ENCODE measurements around the gene GHDC. TPM values are rescaled to one million over a fixed set of nuclear protein-coding genes. Genes with fewer than 3 reads are reported as not detected.

Gene GHDC
- total RNA-seq, 2 experiments from 2014 or later = 22.0 to 23.1 TPM

DNA sequence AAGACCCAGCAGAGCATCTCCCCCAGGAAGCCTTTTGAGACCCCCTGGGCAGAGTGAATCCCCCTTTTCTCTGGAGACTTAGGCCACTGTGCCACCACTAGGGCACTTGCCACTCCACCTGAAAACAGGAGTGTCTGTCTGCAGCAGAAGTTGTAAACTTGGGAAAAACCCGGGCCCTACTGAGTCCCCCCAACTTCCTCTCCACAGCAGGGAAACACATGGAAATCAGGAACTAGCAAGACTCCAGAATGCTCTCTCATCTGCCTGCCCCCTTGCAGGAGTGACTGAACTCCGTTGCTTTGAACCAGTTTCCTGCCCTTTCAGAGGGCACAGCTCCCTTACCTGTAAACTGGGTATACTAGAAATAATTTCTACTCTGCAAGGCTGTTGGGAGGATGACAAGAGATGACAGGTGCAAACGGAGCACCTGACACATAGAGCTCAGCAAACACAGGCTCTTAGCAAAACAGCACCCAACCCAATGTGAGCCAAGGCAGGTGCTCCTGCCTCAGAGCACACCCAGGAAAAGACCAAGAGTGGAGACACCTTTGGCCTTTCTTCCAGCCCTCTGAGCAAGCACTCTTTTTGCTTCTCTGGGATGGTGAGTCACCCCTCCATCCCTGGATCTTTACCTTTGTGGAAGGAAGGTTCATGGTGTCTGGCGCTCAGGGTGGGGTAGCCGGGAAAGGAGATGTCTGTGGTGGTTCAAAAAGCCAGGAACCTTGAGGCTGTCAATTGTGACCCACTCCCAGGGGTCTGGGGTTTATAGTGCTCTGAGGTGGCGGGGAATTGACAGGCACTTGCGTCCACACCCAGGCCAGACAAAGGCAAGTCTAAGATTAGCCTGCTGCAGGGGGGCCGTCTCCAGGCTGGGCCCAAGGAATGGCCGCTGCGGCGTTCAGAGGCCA, 9.3 kb downstream of the GHDC start, which contains the start of gene HCRT:
Gene HCRT (minus strand): TSS at position 740 of the 908 bp plus-strand sequence. CDS start 87 bp downstream, at position 653.
- no peaks in the 10 kb centered on the region for H3K9me3 Mint-ChIP-seq
- H3K27me3 Mint-ChIP-seq = peaks cover 26% of the 10 kb centered on the region
- no peak for ATAC-seq (ENCODE audit: low read depth)
- peaks cover 1% of the 10 kb centered on the region for H3K36me3 Mint-ChIP-seq
- POLR2A ChIA-PET = interaction anchor here (0.6 to 6.3 kb wide), 2 partner anchors 9 to 63 kb away, joined by 3 to 27 read pairs; partner anchors contain the start of gene GHDC
- H3K27ac Mint-ChIP-seq = peak within 1 kb of the TSS; percentile 82
- DNase-seq = no peak
- peaks cover 27% of the 10 kb centered on the region for H3K4me1 Mint-ChIP-seq
- peak within 1 kb of the TSS; percentile 88 for H3K4me3 Mint-ChIP-seq

DNA sequence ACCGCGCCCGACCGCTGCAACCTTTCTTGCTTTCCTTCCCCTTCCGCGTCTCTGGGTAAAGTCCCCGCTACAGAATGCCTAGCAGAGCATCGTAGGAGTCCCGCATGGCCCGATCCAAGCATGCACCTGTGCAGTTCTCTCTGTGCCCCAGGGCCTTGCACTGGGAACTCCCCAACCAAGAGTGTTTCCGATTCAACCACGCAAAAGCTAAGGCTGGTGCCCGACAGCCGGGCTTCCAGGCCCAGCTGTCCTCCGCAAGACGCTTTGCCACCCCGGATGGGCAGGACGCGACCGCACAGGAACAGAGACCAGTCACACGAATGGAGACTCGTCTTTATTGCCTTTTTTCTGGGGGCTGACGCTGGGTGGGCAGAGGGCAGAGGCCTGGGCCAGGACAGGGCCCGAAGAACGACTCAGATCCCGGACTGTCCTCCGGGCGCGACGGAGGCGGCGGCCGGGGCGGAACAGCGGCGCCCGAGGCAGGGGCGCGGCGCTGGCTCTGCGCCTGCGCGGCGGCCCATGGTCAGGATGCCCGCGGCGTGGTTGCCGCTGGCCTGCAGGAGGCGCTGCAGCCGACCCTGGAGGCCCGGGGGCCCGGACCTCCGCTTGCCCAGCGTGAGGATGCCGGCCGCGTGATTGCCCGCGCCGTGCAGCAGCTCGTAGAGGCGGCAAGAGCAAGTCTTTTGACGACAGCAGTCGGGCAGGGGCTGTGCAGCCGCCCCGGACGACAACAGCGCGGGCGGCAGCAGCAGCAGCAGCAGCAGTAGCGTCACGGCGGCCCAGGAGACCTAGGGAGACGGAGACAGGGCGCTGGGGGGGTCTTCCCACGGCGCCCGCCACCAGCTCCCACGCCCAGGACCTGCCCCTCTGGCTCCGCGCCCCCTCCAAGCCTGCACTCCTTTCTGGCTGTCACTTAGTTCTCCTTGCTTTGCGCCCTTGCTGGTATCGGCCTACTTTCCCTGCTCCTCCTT, 10.3 kb downstream of the GHDC start:
- peak; percentile 93 for DNase-seq
- ATAC-seq (ENCODE audit: low read depth) = peak; percentile 77
- peaks cover 34% of the 10 kb centered on the region for H3K27me3 Mint-ChIP-seq
- H3K9me3 Mint-ChIP-seq = no peaks in the 10 kb centered on the region
- POLR2A ChIA-PET = interaction anchor here (0.5 to 6.3 kb wide), 3 partner anchors 10 to 160 kb away, joined by 3 to 27 read pairs (median 3); partner anchors contain the start of gene GHDC
- peak overlapping the region; percentile 88 for H3K4me3 Mint-ChIP-seq
- peaks cover 1% of the 10 kb centered on the region for H3K36me3 Mint-ChIP-seq
- H3K27ac Mint-ChIP-seq = peak overlapping the region; percentile 82
- peaks cover 27% of the 10 kb centered on the region for H3K4me1 Mint-ChIP-seq

DNA sequence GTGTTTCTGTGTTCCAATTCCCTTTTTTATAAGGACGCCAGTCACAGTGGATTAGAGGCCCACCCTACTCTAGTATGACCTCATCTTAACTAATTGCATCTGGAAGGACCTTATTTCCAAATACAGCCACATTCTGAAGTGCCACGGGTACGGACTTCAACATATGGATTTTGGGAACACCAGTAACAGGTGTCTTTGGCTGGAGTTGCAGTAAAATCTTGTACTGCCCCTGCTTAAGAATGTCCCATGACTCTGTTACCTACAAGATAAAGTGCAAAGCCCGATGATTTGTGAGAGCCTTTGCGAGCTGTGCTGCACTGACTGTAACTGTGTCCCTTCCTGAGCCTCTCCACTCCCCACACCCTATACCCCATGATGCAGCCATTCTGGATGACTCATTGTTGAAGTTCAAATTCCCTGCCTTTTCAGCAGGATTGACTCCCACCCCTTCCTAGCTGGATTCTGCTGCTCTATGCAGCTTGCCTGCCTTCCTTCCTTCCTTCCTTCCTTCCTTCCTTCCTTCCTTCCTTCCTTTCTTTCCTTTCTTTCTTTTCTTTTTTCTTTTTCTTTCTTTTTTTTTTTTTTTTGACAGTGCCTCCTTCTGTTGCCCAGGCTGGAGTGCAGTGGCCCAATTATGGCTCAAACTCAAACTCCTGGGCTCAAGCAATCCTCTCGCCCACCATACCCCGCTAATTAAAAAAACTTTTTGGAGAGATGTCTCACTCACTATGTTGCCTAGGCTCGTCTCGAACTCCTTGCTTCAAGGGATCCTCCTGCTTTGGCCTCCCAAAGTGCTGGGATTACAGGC, 11.2 kb downstream of the GHDC start:
- POLR2A ChIA-PET = interaction anchor here (6.3 kb wide), 1 partner anchor 11 kb away, joined by 27 read pairs; the partner anchor contains the start of gene GHDC
- Mint-ChIP-seq H3K27ac (peak overlapping the region; percentile 79), H3K4me3 (peak overlapping the region; percentile 88), H3K36me3 (peaks cover 1% of the 10 kb centered on the region), H3K4me1 (peaks cover 24% of the 10 kb centered on the region), H3K27me3 (peaks cover 40% of the 10 kb centered on the region), H3K9me3 (no peaks in the 10 kb centered on the region)
- no peak for DNase-seq
- ATAC-seq (ENCODE audit: low read depth) = no peak

DNA sequence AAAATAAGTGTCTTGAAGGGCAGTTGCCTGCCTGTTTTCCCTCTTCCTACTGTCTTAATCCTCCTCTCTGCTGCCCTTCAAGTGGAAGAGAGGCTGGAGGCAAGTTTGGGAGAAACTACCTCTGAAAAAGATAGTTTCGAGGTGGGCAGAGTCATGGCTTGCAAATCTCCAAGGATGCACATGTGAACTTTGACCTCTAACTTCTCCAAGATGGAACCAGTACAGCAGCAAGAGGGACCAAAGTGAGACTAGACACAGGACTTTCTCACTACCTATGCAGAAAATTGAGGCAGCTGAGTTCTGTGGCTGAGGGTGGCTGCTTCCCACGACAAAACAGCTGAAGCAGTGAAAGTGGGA, 12.5 kb downstream of the GHDC start:
- Mint-ChIP-seq H3K27me3 (peaks cover 43% of the 10 kb centered on the region), H3K9me3 (no peaks in the 10 kb centered on the region), H3K36me3 (peaks cover 1% of the 10 kb centered on the region), H3K27ac (no peak overlapping the region), H3K4me3 (peak overlapping the region; percentile 44), H3K4me1 (peaks cover 26% of the 10 kb centered on the region)
- POLR2A ChIA-PET = interaction anchor here (0.6 to 6.3 kb wide), 8 partner anchors 12 to 164 kb away, joined by 3 to 27 read pairs (median 4); partner anchors contain the start of genes DHX58, GHDC and KAT2A
- no peak for DNase-seq
- ATAC-seq (ENCODE audit: low read depth) = no peak

DNA sequence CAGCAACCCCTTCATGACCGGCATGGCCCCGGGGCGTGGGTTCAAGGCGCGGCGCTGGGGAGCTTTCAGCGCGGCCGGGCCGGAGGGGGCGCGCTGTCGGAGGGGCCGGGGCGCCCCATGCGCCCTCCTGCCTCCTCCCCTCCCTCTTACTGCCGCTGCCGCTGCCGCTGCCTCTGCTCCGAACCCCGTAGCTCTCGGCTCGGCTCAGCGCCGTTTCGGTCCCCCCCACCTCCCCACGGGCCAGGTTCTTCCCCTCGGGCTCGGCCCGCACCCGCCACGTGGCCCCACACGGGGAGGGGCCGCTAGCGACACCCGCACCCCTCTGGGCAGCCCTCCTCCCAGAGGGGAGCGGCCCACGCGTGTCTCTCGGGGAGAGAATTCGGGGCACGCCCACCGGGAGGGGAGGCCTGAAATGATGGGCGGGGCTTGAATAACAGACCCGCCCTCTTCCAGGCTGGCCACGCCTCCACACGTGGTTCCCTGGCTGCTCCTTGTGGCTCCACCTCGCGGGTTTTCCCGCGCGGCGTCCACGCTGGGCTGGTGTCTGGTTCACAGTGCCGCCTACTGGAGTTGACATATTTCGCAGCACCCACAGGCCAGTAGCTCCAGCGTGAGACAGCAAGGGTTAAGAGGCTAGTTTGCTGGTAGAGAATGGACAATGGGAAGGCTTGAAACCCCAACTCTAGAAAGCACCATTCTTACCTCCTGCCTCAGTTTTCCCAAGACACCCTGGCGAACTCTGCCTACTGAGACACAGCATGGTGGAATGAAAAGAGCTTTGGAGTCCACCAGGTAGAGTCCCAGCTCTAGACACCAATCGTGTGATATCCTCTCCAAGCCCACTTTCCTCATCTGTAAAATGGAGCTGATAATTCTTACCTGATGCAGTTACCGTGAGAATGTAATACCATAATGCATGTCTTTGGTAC, 13.1 kb downstream of the GHDC start, which contains the start of gene KCNH4:
Gene KCNH4 (minus strand): TSS at position 221 of the 929 bp plus-strand sequence. CDS start 197 bp downstream, at position 24.
- Mint-ChIP-seq H3K4me1 (peaks cover 26% of the 10 kb centered on the region), H3K27me3 (peaks cover 44% of the 10 kb centered on the region), H3K9me3 (no peaks in the 10 kb centered on the region), H3K4me3 (peak within 1 kb of the TSS; percentile 45), H3K27ac (no peak within 1 kb of the TSS), H3K36me3 (peaks cover 1% of the 10 kb centered on the region)
- peak; percentile 53 for ATAC-seq (ENCODE audit: low read depth)
- peak; percentile 83 for DNase-seq
- POLR2A ChIA-PET = interaction anchor here (0.6 to 6.3 kb wide), 9 partner anchors 13 to 163 kb away, joined by 3 to 27 read pairs (median 4); partner anchors contain the start of genes DHX58, GHDC, KAT2A and STAT5A

DNA sequence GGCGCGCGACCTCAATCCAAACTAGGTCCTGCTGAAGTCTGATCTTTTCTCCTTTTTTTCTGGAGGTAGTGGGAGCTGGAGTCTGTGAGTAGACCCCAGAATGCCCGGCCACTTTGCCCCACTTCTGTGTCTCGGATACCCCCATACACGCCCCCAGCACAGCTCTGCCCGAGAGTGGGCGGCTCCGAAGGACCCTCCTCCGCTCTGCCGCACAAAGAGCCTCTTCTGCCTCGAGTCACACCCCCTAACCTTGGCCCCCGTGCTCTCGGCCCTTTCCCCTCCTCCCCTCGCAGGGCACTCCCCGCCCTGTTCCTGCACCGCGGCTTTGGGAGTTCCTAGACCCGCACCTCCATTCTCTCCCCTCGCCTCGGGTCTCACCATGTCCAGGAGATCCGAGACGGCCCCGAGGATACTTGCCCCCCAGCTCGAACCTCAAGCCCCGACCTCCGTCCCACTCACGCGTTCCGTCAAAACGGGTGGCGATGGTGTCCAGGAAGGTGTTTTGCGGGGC, 13.8 kb downstream of the GHDC start:
- Mint-ChIP-seq H3K4me1 (peaks cover 26% of the 10 kb centered on the region), H3K4me3 (peak overlapping the region; percentile 45), H3K27me3 (peaks cover 45% of the 10 kb centered on the region), H3K36me3 (peaks cover 1% of the 10 kb centered on the region), H3K27ac (no peak overlapping the region), H3K9me3 (no peaks in the 10 kb centered on the region)
- POLR2A ChIA-PET = interaction anchor here (1.0 to 6.3 kb wide), 7 partner anchors 8 to 108 kb away, joined by 3 to 27 read pairs (median 4); partner anchors contain the start of genes GHDC, KAT2A and STAT5A
- no peak for ATAC-seq (ENCODE audit: low read depth)
- peak; percentile 40 for DNase-seq

DNA sequence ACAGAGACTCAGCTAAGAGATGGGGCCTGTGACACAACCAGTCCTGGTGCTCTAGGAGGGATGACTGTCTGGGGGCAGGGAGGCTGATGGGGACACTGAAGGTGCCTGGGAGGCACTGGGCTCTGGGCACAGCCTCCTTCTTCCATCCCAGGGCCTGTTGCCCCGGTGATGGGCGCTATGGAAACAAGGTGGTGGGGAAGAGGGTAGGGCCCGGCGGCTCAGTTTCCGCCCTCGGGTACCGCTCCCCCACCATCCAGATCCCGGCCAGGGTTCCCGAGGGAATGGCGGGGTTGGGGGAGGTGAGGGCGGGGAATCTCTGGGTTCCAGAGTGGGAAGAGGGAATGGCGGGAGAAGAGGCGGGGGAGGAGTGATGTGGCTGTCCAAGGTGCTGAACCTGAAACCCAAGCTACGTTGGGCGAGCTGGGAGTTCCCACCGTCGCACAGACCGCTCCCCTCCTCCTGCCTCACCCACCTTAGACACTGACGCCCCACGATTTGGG, 14.3 kb downstream of the GHDC start:
- H3K27ac Mint-ChIP-seq = no peak overlapping the region

DNA sequence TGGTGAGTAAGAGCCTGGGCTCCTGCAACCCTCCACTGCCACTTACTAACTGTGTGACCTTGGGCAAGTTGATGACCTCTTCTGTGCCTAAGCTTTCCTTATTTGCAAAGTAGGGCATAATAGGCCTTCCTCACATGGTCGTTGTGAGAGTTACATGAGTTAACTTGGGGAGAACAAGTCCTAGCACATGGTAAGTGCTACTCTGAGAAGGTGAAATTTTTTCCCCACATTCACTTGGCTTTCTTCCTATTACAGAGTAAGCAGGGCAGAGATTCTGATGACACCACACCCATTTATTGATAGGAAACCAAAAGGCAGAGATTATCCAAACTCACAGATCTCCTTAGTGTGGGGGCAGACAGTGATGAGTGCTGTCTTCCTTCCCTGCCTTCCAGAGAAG, 15.0 kb downstream of the GHDC start:
- Mint-ChIP-seq H3K36me3 (peaks cover 1% of the 10 kb centered on the region), H3K27me3 (peaks cover 45% of the 10 kb centered on the region), H3K4me1 (peaks cover 21% of the 10 kb centered on the region), H3K27ac (no peak overlapping the region), H3K4me3 (no peak overlapping the region), H3K9me3 (no peaks in the 10 kb centered on the region)
- POLR2A ChIA-PET = interaction anchor here (0.5 to 1.7 kb wide), 3 partner anchors 9 to 58 kb away, joined by 3 to 6 read pairs (median 4); partner anchors contain the start of gene KAT2A
- ATAC-seq (ENCODE audit: low read depth) = no peak
- no peak for DNase-seq

More for the DNA sequence above, 14.3 kb downstream of the GHDC start:
- peak overlapping the region; percentile 45 for H3K4me3 Mint-ChIP-seq
- DNase-seq = peak; percentile 53
- peaks cover 45% of the 10 kb centered on the region for H3K27me3 Mint-ChIP-seq
- H3K36me3 Mint-ChIP-seq = peaks cover 1% of the 10 kb centered on the region
- no peaks in the 10 kb centered on the region for H3K9me3 Mint-ChIP-seq
- POLR2A ChIA-PET = interaction anchor here (1.0 to 6.3 kb wide), 5 partner anchors 8 to 109 kb away, joined by 3 to 27 read pairs (median 4); partner anchors contain the start of genes GHDC, KAT2A and STAT5A
- H3K4me1 Mint-ChIP-seq = peaks cover 26% of the 10 kb centered on the region
- ATAC-seq (ENCODE audit: low read depth) = no peak

DNA sequence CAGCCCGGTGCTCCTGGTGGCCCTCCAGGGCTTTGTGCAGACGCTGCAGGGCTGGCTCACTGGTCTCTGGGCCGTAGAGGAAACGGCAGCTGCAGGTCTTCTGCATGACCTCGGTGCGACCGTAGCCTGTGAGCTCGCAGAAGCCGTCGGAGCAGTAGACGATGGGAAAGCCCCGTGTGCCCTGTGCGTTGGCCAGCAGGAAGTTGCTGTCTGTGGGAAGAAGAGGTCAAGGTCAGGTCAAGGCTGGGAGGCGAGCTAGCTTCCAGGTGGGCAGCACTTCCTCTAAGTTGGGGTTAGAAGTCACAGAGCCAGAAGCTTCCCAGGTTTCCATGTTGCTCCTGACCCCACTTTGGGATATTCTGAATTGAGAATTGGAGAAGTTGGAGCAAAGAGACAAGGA, 15.5 kb downstream of the GHDC start:
- no peak overlapping the region for H3K4me3 Mint-ChIP-seq
- peaks cover 45% of the 10 kb centered on the region for H3K27me3 Mint-ChIP-seq
- POLR2A ChIA-PET = interaction anchor here (0.5 to 1.7 kb wide), 2 partner anchors 28 to 58 kb away, joined by 3 to 6 read pairs; partner anchors contain the start of gene KAT2A
- DNase-seq (no peak), ATAC-seq (ENCODE audit: low read depth) (no peak)
- peaks cover 1% of the 10 kb centered on the region for H3K36me3 Mint-ChIP-seq
- H3K4me1 Mint-ChIP-seq = peaks cover 21% of the 10 kb centered on the region
- no peaks in the 10 kb centered on the region for H3K9me3 Mint-ChIP-seq
- H3K27ac Mint-ChIP-seq = no peak overlapping the region

DNA sequence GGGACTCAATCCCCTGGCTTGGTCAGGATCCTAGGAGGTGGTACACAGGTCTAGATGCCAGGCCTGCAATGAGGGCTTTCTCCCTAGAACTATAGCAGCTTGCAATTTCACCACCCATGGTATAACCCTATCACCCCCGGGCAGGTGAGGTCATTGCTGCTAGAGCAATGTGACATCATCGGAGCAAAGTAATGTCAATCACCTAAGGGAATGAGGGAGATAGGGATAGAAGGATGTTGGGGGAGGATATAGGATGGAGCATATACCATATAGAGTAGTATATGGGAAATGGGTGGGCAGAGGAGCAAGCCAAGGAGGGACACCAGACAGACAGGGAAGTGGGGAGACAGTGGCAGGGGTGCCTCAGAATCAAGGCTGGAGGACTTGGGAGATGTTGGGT, 16.6 kb downstream of the GHDC start:
- Mint-ChIP-seq H3K4me1 (peaks cover 10% of the 10 kb centered on the region), H3K27ac (no peak overlapping the region), H3K36me3 (no peaks in the 10 kb centered on the region), H3K9me3 (no peaks in the 10 kb centered on the region), H3K4me3 (no peak overlapping the region), H3K27me3 (peaks cover 42% of the 10 kb centered on the region)
- POLR2A ChIA-PET = no interaction called here
- no peak for DNase-seq
- ATAC-seq (ENCODE audit: low read depth) = no peak

Data from activated naive CD8-positive, alpha-beta T cell treated with anti-CD3 and anti-CD28 coated beads, Interleukin-2, amount 10 ng/mL, durations not matched to agents 7 days and 5 days (primary cell).